ENCODE results near the gene SRP68.

The SRP68 gene

GRCh38 chr17:76018340-76018680 lies 54.0 kb downstream of the SRP68 start:
- DNase-seq (ENCODE audit: low read depth in 2 of 2): no peak

GRCh38 chr17:76017481-76018339 lies 54.6 kb downstream of the SRP68 start:
- DNase-seq (ENCODE audit: low read depth in 2 of 2): no peak

GRCh38 chr17:76014925-76015261 lies 57.4 kb downstream of the SRP68 start:
- no peak for DNase-seq (ENCODE audit: low read depth in 2 of 2)

GRCh38 chr17:76014100-76014924 lies 58.0 kb downstream of the SRP68 start:
- peak; percentile 63 to 65 for DNase-seq (ENCODE audit: low read depth in 2 of 2)

GRCh38 chr17:76013377-76013932 lies 58.9 kb downstream of the SRP68 start:
- no peak for DNase-seq (ENCODE audit: low read depth in 2 of 2)

- DNase-seq (ENCODE audit: low read depth in 2 of 2): no peak
Observed at GRCh38 chr17:76011951-76012350, 60.4 kb downstream of the SRP68 start.

GRCh38 chr17:76009969-76010661 lies 62.2 kb downstream of the SRP68 start:
- no peak for DNase-seq (ENCODE audit: low read depth in 2 of 2)

GRCh38 chr17:76009447-76009846 lies 62.9 kb downstream of the SRP68 start:
- no peak for DNase-seq (ENCODE audit: low read depth in 2 of 2)

GRCh38 chr17:76008630-76009425 lies 63.5 kb downstream of the SRP68 start:
- DNase-seq (ENCODE audit: low read depth in 2 of 2): no peak

- DNase-seq (ENCODE audit: low read depth in 2 of 2): no peak
Observed at GRCh38 chr17:76008208-76008607, 64.1 kb downstream of the SRP68 start.

- no peak for DNase-seq (ENCODE audit: low read depth in 2 of 2)
Observed at GRCh38 chr17:76007850-76008165, 64.5 kb downstream of the SRP68 start.

- no peak for DNase-seq (ENCODE audit: low read depth in 2 of 2)
Observed at GRCh38 chr17:76007131-76007849, 65.0 kb downstream of the SRP68 start.

GRCh38 chr17:76005263-76006149 lies 66.8 kb downstream of the SRP68 start:
- peak; percentile 65 to 67 for DNase-seq (ENCODE audit: low read depth in 2 of 2)

- no peak for DNase-seq (ENCODE audit: low read depth in 2 of 2)
Observed at GRCh38 chr17:76004750-76005262, 67.5 kb downstream of the SRP68 start.

GRCh38 chr17:76003915-76004314 lies 68.4 kb downstream of the SRP68 start:
- no peak for DNase-seq (ENCODE audit: low read depth in 2 of 2)

GRCh38 chr17:76002100-76002499 lies 70.2 kb downstream of the SRP68 start:
- no peak for DNase-seq (ENCODE audit: low read depth in 2 of 2)

- no peak for DNase-seq (ENCODE audit: low read depth in 2 of 2)
Observed at GRCh38 chr17:76000755-76001521, 71.4 kb downstream of the SRP68 start, which contains the start of gene CDK3. Gene CDK3, plus strand, starts transcription at chr17:76000855. Its CDS starts 571 bp downstream, at chr17:76001426.

GRCh38 chr17:76000016-76000754 lies 72.1 kb downstream of the SRP68 start:
- DNase-seq (ENCODE audit: low read depth in 2 of 2): peak; percentile 15 to 30

Measured in stimulated activated CD8-positive, alpha-beta memory T cell treated with anti-CD3 and anti-CD28 coated beads, Interleukin-2, amount 100 ng/mL, for 1 hour (primary cell).